GM21367 (cell line): ENCODE data around the gene TBC1D19.
"Not testable (repeated sequence)": the region's sequence is repeated elsewhere in the genome, so short reads cannot be mapped to it uniquely, and the experiment has no call there.

Source experiments
- ATAC-seq: cut with Tn5 transposase; IDR thresholded peaks from one replicate; pipeline ENCODE4 v1.9.1; 2021; ENCODE audit not compliant: unreplicated experiment

Gene TBC1D19

GRCh38 chr4:26594778-26595177, 10.9 kb downstream of the TBC1D19 start:
- no peak for ATAC-seq

- ATAC-seq = no peak
These were observed 13.0 kb downstream of the TBC1D19 start for GRCh38 chr4:26596843-26597242.

GRCh38 chr4:26601204-26601603, 17.3 kb downstream of the TBC1D19 start:
- no peak for ATAC-seq

GRCh38 chr4:26607776-26608175, 23.9 kb downstream of the TBC1D19 start:
- ATAC-seq = no peak

- ATAC-seq = no peak
These were observed 25.5 kb downstream of the TBC1D19 start for GRCh38 chr4:26609391-26609790.

GRCh38 chr4:26609868-26610267, 26.0 kb downstream of the TBC1D19 start:
- ATAC-seq = no peak

GRCh38 chr4:26611372-26611771, 27.5 kb downstream of the TBC1D19 start:
- no peak for ATAC-seq

GRCh38 chr4:26611885-26612284, 28.0 kb downstream of the TBC1D19 start:
- ATAC-seq = no peak

- no peak for ATAC-seq
These were observed 29.4 kb downstream of the TBC1D19 start for GRCh38 chr4:26613237-26613636.

- ATAC-seq = no peak
These were observed 29.9 kb downstream of the TBC1D19 start for GRCh38 chr4:26613735-26614134.

- no peak for ATAC-seq
These were observed 35.9 kb downstream of the TBC1D19 start for GRCh38 chr4:26619784-26620183.

GRCh38 chr4:26621366-26621765, 37.5 kb downstream of the TBC1D19 start:
- ATAC-seq = no peak

GRCh38 chr4:26622913-26623312, 39.0 kb downstream of the TBC1D19 start:
- ATAC-seq = no peak

- ATAC-seq = not testable (repeated sequence)
These were observed 42.8 kb downstream of the TBC1D19 start for GRCh38 chr4:26626658-26627057.

- no peak for ATAC-seq
These were observed 49.0 kb downstream of the TBC1D19 start for GRCh38 chr4:26632916-26633315.

GRCh38 chr4:26634237-26634636, 50.4 kb downstream of the TBC1D19 start:
- ATAC-seq = no peak

- ATAC-seq = no peak
These were observed 52.6 kb downstream of the TBC1D19 start for GRCh38 chr4:26636458-26636857.

GRCh38 chr4:26640639-26641038, 56.8 kb downstream of the TBC1D19 start:
- not testable (repeated sequence) for ATAC-seq

- no peak for ATAC-seq
These were observed 63.8 kb downstream of the TBC1D19 start for GRCh38 chr4:26647523-26648224.

- no peak for ATAC-seq
These were observed 64.4 kb downstream of the TBC1D19 start for GRCh38 chr4:26648260-26648659.

GRCh38 chr4:26660261-26660660, 76.4 kb downstream of the TBC1D19 start:
- no peak for ATAC-seq

GRCh38 chr4:26663888-26664287, 80.0 kb downstream of the TBC1D19 start:
- no peak for ATAC-seq

GRCh38 chr4:26670903-26671537, 87.1 kb downstream of the TBC1D19 start:
- no peak for ATAC-seq
